T-helper 1 cell treated with Interleukin-12 subunit alpha and Interleukin-12 subunit beta and Interleukin-4 antibody, amounts not matched to agents 30 μg/mL and 1 μg/mL, for 36 hours (primary cell): Measurements from ENCODE around the gene MST1.

Experiments used
- H3K27ac Mint-ChIP-seq: one replicate; pipeline ENCODE4 v1.8.0; 2021; ENCODE audit warnings: mild to moderate bottlenecking, mixed read lengths
- H3K27me3 Mint-ChIP-seq: one replicate; pipeline ENCODE4 v1.8.0; 2021; ENCODE audit warnings: low read depth, mixed read lengths
- H3K36me3 Mint-ChIP-seq: one replicate; pipeline ENCODE4 v1.8.0; 2021; ENCODE audit warnings: low read depth, mixed read lengths
- H3K4me1 Mint-ChIP-seq: one replicate; pipeline ENCODE4 v1.8.0; 2021; ENCODE audit warnings: low read depth, mixed read lengths
- H3K4me3 Mint-ChIP-seq: one replicate; pipeline ENCODE4 v1.8.0; 2021; ENCODE audit warnings: mild to moderate bottlenecking, moderate library complexity, mixed read lengths
- H3K9me3 Mint-ChIP-seq: one replicate; pipeline ENCODE4 v1.8.0; 2021; ENCODE audit warnings: mixed read lengths

The MST1 gene

DNA sequence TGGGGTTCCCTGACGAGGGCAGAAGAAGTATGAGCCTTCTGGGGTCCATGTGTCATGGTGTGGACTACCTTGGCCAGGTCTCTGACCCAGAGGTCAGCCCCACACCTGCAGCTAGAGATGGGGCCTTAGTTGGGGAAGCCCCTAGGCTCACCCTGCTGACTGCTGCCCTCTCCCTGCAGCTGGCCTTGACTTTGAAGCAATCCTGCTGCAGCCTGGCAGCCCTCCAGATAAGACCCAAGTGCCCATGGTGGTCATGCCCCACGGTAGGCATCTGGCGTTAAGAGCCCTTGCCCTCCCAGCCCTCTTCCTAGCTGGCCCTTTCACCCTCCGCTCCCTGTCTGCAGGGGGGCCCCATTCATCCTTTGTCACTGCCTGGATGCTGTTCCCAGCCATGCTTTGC lies 7.7 kb downstream of the MST1 start:
- Mint-ChIP-seq H3K9me3 (no peaks in the 10 kb centered on the region), H3K4me1 (peaks cover 3% of the 10 kb centered on the region), H3K27ac (no peak overlapping the region), H3K4me3 (no peak overlapping the region), H3K27me3 (no peaks in the 10 kb centered on the region), H3K36me3 (peaks cover 11% of the 10 kb centered on the region)

GRCh38 chr3:49681232-49681522 lies 8.1 kb downstream of the MST1 start:
- H3K36me3 Mint-ChIP-seq: peaks cover 12% of the 10 kb centered on the region

GRCh38 chr3:49680493-49681231 lies 8.6 kb downstream of the MST1 start:
- H3K27me3 Mint-ChIP-seq: no peaks in the 10 kb centered on the region
- H3K36me3 Mint-ChIP-seq: peaks cover 14% of the 10 kb centered on the region
- H3K4me3 Mint-ChIP-seq: no peak overlapping the region
- H3K4me1 Mint-ChIP-seq: peaks cover 3% of the 10 kb centered on the region
- H3K27ac Mint-ChIP-seq: no peak overlapping the region
- no peaks in the 10 kb centered on the region for H3K9me3 Mint-ChIP-seq

More at GRCh38 chr3:49681232-49681522, 8.1 kb downstream of the MST1 start:
- Mint-ChIP-seq H3K27ac (no peak overlapping the region), H3K27me3 (no peaks in the 10 kb centered on the region), H3K9me3 (no peaks in the 10 kb centered on the region), H3K4me3 (no peak overlapping the region), H3K4me1 (peaks cover 3% of the 10 kb centered on the region)

GRCh38 chr3:49675912-49676311 lies 13.4 kb downstream of the MST1 start:
- no peaks in the 10 kb centered on the region for H3K27me3 Mint-ChIP-seq
- H3K4me1 Mint-ChIP-seq: peaks cover 20% of the 10 kb centered on the region
- peaks cover 12% of the 10 kb centered on the region for H3K36me3 Mint-ChIP-seq
- H3K9me3 Mint-ChIP-seq: no peaks in the 10 kb centered on the region
- H3K27ac Mint-ChIP-seq: no peak overlapping the region
- H3K4me3 Mint-ChIP-seq: no peak overlapping the region

- H3K27ac Mint-ChIP-seq: peak overlapping the region; percentile 97
- H3K36me3 Mint-ChIP-seq: peaks cover 6% of the 10 kb centered on the region
- H3K4me3 Mint-ChIP-seq: peak overlapping the region; percentile 93
- no peaks in the 10 kb centered on the region for H3K27me3 Mint-ChIP-seq
- H3K9me3 Mint-ChIP-seq: no peaks in the 10 kb centered on the region
- H3K4me1 Mint-ChIP-seq: peaks cover 20% of the 10 kb centered on the region
Measured at GRCh38 chr3:49674497-49674983, 14.7 kb downstream of the MST1 start.

- H3K9me3 Mint-ChIP-seq: no peaks in the 10 kb centered on the region
- H3K27ac Mint-ChIP-seq: peak within 1 kb of the TSS; percentile 97
- H3K36me3 Mint-ChIP-seq: peaks cover 6% of the 10 kb centered on the region
- H3K4me1 Mint-ChIP-seq: peaks cover 20% of the 10 kb centered on the region
- H3K4me3 Mint-ChIP-seq: peak within 1 kb of the TSS; percentile 93
- no peaks in the 10 kb centered on the region for H3K27me3 Mint-ChIP-seq
Measured at GRCh38 chr3:49673715-49674496, 15.4 kb downstream of the MST1 start, which contains the start of gene APEH. Gene APEH, plus strand, starts transcription at chr3:49674351. Its CDS starts 51 bp downstream, at chr3:49674402.

DNA sequence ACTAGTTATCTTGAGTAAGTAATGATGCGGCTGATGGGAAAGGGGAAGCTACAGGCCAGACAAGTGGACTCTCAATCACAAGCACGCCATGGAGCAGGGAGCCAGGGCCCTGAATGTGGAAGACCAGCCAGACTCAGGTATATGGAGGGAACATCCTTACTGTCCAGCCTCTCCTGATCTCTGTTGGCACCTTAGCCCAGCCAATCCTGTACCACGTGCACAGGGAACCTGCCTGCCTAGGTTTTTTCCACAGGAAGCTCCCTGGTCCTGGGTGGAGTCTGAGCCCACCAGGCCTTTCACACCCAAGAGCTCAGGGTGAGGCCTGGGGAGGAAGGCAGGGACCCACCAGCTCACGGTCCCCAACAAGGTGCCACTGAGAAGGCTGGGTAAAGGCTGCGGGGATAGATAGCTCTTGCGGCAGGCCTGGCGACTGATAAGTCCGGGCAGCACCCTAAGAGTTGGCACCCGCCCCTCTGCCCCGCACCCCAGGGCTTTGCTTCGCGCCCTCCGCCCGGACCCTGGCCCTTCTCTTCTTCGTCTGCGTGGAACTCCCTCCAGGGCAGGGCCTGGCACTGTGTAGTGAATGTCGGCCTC lies 16.1 kb downstream of the MST1 start:
- peak overlapping the region; percentile 97 for H3K27ac Mint-ChIP-seq
- no peaks in the 10 kb centered on the region for H3K27me3 Mint-ChIP-seq
- peaks cover 5% of the 10 kb centered on the region for H3K36me3 Mint-ChIP-seq
- H3K4me3 Mint-ChIP-seq: peak overlapping the region; percentile 93
- no peaks in the 10 kb centered on the region for H3K9me3 Mint-ChIP-seq
- peaks cover 20% of the 10 kb centered on the region for H3K4me1 Mint-ChIP-seq

- Mint-ChIP-seq H3K36me3 (peaks cover 3% of the 10 kb centered on the region), H3K27me3 (no peaks in the 10 kb centered on the region), H3K27ac (peak overlapping the region; percentile 76), H3K9me3 (no peaks in the 10 kb centered on the region), H3K4me1 (peaks cover 17% of the 10 kb centered on the region), H3K4me3 (peak overlapping the region; percentile 77)
Measured at GRCh38 chr3:49671291-49672288, 17.7 kb downstream of the MST1 start.

GRCh38 chr3:49670940-49671290 lies 18.4 kb downstream of the MST1 start:
- H3K4me1 Mint-ChIP-seq: peaks cover 17% of the 10 kb centered on the region
- no peaks in the 10 kb centered on the region for H3K27me3 Mint-ChIP-seq
- H3K4me3 Mint-ChIP-seq: no peak overlapping the region
- H3K36me3 Mint-ChIP-seq: no peaks in the 10 kb centered on the region
- H3K27ac Mint-ChIP-seq: no peak overlapping the region
- no peaks in the 10 kb centered on the region for H3K9me3 Mint-ChIP-seq

- Mint-ChIP-seq H3K4me1 (peaks cover 16% of the 10 kb centered on the region), H3K4me3 (no peak overlapping the region), H3K27me3 (no peaks in the 10 kb centered on the region), H3K27ac (no peak overlapping the region), H3K9me3 (no peaks in the 10 kb centered on the region), H3K36me3 (no peaks in the 10 kb centered on the region)
Measured at GRCh38 chr3:49669352-49669751, 19.9 kb downstream of the MST1 start.

DNA sequence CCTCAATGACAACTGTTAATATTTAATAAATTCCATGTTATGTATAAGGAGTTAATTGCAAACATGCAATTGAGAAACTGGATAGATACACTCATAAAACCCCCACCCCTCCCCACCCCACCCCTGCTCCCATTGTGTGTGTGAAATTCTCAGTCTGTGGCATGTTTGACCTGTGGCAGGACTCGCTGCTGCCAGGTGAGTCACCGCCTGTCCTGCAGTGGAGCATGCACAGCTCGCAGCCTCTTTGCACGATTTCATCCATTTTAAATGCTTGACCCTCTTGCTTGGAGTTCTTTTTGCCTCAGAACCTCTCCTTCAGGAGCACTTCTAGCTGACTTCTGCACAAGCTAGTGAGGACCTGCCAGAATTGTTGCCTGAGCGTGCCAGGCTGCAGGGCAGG lies 20.4 kb downstream of the MST1 start:
- H3K36me3 Mint-ChIP-seq: no peaks in the 10 kb centered on the region

DNA sequence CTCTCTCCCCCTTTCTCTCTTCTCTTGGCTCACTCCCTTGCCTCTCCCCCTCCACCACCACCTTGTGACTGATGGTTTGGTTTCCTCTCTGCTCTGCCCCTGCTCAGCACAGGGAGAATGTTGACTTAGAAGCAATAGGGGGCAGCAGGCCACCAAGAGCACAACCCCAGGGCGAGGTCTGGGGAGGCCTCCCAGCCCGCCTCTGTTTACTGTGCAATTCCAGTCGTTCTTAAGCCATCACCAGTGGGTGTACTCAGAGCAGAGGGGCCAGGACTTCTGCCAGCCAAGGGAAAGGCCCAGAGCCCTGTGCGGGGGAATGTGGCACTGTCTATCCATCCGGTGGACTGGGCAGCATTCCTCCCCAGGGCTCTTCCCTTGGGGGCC lies 20.9 kb downstream of the MST1 start:
- Mint-ChIP-seq H3K27me3 (no peaks in the 10 kb centered on the region), H3K36me3 (no peaks in the 10 kb centered on the region), H3K9me3 (no peaks in the 10 kb centered on the region), H3K4me3 (no peak overlapping the region), H3K27ac (no peak overlapping the region), H3K4me1 (peaks cover 12% of the 10 kb centered on the region)

More for the DNA sequence above, 20.4 kb downstream of the MST1 start:
- H3K4me1 Mint-ChIP-seq: peaks cover 16% of the 10 kb centered on the region
- no peak overlapping the region for H3K27ac Mint-ChIP-seq
- H3K9me3 Mint-ChIP-seq: no peaks in the 10 kb centered on the region
- no peaks in the 10 kb centered on the region for H3K27me3 Mint-ChIP-seq
- no peak overlapping the region for H3K4me3 Mint-ChIP-seq

DNA sequence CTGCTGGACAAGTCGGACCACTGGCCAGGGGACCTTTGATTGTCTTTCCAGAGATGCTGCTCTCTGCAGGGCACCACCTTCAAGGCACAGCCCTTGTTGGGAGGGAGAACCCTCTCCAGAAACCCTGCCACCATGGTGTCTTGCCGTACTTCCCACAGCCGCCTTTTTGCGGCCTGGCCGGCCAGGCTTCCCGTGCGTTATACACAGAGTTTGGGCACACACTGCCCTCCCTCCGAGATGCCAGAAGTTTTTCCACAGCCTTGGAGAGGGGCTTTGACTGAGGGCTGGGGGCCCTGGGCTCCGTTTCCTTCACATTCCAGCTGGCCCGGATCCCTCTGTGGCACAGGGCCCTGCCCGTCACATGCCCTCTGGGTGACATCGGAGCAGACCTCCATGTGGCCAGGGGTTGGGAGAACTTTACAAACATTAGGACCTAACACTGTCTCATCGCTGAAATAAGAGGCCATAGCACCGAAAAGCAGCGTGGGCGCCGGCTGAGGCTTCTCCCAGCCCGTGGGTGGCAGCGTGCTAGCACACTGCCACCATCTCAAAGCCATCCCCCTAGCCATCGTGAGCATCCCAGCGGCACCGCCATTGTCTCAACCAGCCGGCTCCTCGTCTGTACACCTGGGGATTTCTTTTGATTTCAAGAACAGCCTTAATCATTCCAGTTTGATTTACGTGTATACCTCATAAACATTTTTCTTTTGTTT lies 21.4 kb downstream of the MST1 start:
- Mint-ChIP-seq H3K4me1 (peaks cover 9% of the 10 kb centered on the region), H3K36me3 (no peaks in the 10 kb centered on the region), H3K27me3 (no peaks in the 10 kb centered on the region), H3K27ac (no peak overlapping the region), H3K4me3 (no peak overlapping the region), H3K9me3 (no peaks in the 10 kb centered on the region)
